Measurements from ENCODE around the gene GIMAP1.

- TF ChIP-seq CTCF (IDR thresholded peaks at IDR 0.05; ENCODE audit: poor library complexity, severe bottlenecking) (no peak), RAD21 (conservative IDR thresholded peaks at IDR 0.05) (no peak), EP300 (conservative IDR thresholded peaks at IDR 0.05; ENCODE audit: poor library complexity, severe bottlenecking) (no peak), TAF1 (IDR thresholded peaks at IDR 0.05; ENCODE audit: low read depth) (no peak), MXI1 (conservative IDR thresholded peaks at IDR 0.05; ENCODE audit: poor library complexity, severe bottlenecking) (no peak), POLR2AphosphoS5 (IDR thresholded peaks at IDR 0.05) (no peak), REST (IDR thresholded peaks at IDR 0.05; ENCODE audit: borderline replicate concordance) (no peak)
Measured at GRCh38 chr7:150715293-150715692, 1.1 kb upstream of the GIMAP1 start.
